Hepatocyte (in vitro differentiated cells): Measurements from ENCODE around the gene CDC20B.

Experiments
- EZH2 ChIP-seq: fragments of 200-600 bp; sonication (generic); IDR thresholded peaks from 2 replicates; pipeline ENCODE4 v1.6.1; 2016; ENCODE audit warnings: antibody characterized with exemption, mild to moderate bottlenecking, borderline replicate concordance
- TF ChIP-seq, protein P1 (sequence below): fragments of 200-600 bp; sonication (generic); IDR thresholded peaks from 2 replicates; pipeline ENCODE4 v1.5.1; 2016; ENCODE audit warnings: antibody characterized with exemption, mild to moderate bottlenecking; ENCODE audit not compliant: poor library complexity

DNA sequence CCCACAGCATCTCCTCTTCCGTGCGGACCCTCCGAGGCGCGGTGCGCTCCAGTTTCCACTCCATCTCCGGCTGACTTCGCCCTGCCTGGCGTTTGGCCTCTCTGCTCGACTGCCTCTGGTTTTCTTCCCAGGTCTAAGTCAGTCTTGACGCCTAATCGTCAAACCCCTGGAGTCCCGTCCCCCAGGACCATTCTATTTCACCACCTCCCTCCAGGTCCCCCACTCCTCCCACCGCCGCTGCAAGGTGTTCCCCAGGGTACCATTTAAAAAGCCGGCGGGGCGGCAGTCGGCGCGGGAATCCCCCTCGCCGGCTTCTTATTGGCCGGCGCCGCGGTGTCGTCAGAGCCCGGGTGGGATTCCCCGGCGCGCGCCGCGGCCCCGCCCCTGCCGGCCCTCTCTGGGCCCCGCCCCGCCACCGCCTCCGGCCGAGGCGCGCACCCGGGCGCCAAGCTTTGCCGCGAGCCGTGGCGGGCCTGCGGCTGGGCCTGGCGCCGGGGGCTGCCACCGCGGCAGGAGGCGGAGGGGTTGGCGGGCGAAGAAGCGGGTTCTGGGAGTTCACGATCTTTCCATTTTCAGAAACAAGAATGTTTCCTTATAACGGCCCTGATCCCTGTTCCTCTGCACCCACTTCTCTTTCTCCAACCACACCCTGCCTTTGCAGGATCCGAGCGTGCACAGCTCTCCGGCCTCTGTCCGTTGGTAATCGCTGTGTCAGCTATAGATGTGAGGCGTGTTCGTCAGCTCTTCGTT lies at the start of gene CDC20B:
- TF ChIP-seq EZH2 = peak; percentile 36
- TF ChIP-seq, protein P1, sequence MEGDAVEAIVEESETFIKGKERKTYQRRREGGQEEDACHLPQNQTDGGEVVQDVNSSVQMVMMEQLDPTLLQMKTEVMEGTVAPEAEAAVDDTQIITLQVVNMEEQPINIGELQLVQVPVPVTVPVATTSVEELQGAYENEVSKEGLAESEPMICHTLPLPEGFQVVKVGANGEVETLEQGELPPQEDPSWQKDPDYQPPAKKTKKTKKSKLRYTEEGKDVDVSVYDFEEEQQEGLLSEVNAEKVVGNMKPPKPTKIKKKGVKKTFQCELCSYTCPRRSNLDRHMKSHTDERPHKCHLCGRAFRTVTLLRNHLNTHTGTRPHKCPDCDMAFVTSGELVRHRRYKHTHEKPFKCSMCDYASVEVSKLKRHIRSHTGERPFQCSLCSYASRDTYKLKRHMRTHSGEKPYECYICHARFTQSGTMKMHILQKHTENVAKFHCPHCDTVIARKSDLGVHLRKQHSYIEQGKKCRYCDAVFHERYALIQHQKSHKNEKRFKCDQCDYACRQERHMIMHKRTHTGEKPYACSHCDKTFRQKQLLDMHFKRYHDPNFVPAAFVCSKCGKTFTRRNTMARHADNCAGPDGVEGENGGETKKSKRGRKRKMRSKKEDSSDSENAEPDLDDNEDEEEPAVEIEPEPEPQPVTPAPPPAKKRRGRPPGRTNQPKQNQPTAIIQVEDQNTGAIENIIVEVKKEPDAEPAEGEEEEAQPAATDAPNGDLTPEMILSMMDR = no peak
